Duodenal mucosa (tissue), 2 donors: ENCODE data around the gene DSCAML1.

Source experiments
- H3K27ac ChIP-seq: one replicate; pipeline ENCODE4 v1.7.0; 2013; ENCODE audit warnings: low read depth, low read length
- H3K27me3 ChIP-seq, 2 donors: one replicate each; pipeline ENCODE4 v1.7.0; 2013; ENCODE audit warnings: low read length in 2 of 2, control low read depth in 1 of 2; ENCODE audit not compliant: insufficient read depth in 2 of 2, control insufficient read depth in 1 of 2
- H3K36me3 ChIP-seq, 2 donors: one replicate each; pipeline ENCODE4 v1.7.0; 2013; ENCODE audit warnings: low read length in 2 of 2, control low read depth in 1 of 2; ENCODE audit not compliant: insufficient read depth in 2 of 2, control insufficient read depth in 1 of 2
- H3K4me1 ChIP-seq, 2 donors: one replicate each; pipeline ENCODE4 v1.7.0; 2013; ENCODE audit warnings: low read length in 2 of 2, control low read depth in 1 of 2; ENCODE audit not compliant: insufficient read depth in 2 of 2, control insufficient read depth in 1 of 2
- H3K4me3 ChIP-seq, 2 donors: one replicate each; pipeline ENCODE4 v1.7.0; 2013; ENCODE audit warnings: low read length in 2 of 2, low read depth in 1 of 2
- H3K9ac ChIP-seq, 2 donors: one replicate each; pipeline ENCODE4 v1.7.0; 2013; ENCODE audit warnings: low read length in 2 of 2, low read depth in 1 of 2
- H3K9me3 ChIP-seq, 2 donors: one replicate each; pipeline ENCODE4 v1.7.0; 2013; ENCODE audit warnings: low read length in 2 of 2, control low read depth in 1 of 2; ENCODE audit not compliant: control insufficient read depth in 1 of 2

Gene DSCAML1

DNA sequence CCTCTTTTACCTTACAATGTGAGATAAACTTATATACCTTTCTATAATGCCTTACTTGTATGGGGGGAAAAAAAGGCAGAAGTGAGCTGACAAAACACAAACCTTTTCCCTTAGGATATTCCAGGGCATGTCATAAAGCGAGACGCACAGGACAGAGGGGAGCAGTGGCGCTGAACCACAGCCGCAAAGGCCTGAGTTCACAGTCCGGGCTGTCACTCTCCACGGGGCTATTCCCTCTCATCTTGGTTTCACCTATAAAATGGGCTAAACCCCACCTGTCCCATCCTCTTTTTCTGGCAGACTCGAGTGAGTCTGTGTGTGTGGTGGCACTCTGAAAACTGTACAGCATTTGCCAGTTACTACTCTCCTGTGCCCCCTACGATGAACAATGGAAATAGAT lies 41.9 kb upstream of the DSCAML1 start:
- no peaks in the 10 kb centered on the region for H3K9me3 ChIP-seq
- no peaks in the 10 kb centered on the region for H3K36me3 ChIP-seq
- H3K9ac ChIP-seq, result no peak overlapping the region
- H3K27ac ChIP-seq, result no peak overlapping the region
- peaks cover 0 to 3% of the 10 kb centered on the region in 2 donors for H3K27me3 ChIP-seq
- no peak overlapping the region for H3K4me3 ChIP-seq
- peaks cover 12 to 28% of the 10 kb centered on the region in 2 donors for H3K4me1 ChIP-seq

GRCh38 chr11:117837791-117838190 lies 40.8 kb upstream of the DSCAML1 start:
- no peak overlapping the region for H3K4me3 ChIP-seq
- no peak overlapping the region for H3K27ac ChIP-seq
- H3K36me3 ChIP-seq, result no peaks in the 10 kb centered on the region
- peaks cover 0 to 3% of the 10 kb centered on the region in 2 donors for H3K27me3 ChIP-seq
- H3K4me1 ChIP-seq, result peaks cover 21 to 31% of the 10 kb centered on the region in 2 donors
- H3K9ac ChIP-seq, result no peak overlapping the region
- no peaks in the 10 kb centered on the region for H3K9me3 ChIP-seq

DNA sequence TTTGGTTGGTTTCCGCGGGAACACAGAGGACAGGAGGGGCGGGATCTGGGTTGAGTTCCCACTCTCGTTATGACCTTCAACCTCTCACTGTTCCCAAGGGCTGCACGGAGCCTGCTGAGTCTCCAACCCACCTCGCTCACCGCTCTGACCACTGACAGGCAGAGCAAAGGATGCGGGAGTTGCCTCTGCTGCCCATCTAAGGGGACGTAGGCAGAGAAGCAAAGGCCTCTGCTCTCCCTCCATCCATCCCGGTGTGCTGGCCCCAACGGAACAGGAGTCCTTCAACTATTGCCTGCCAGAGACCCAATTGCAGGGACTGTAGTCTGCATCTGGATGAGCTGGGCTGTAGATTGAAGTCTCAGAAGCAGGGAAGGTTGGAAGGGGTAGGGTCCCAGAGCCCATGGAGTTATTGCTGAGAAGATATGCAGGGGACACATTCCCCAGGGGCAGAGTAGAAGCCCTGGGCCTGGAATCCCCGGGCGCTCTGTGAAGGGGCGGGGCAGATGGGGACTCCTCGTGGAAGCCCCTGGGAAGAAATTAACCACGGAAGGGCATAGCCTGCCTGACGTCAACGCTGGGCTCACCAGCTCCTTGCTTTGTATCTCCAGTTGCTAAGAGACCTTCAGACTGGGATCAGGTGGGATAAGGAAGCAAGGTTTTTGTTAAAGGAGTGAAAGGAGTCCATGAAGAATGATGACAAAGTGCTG lies 40.2 kb upstream of the DSCAML1 start:
- H3K27me3 ChIP-seq, result peaks cover 0 to 3% of the 10 kb centered on the region in 2 donors
- peaks cover 27 to 31% of the 10 kb centered on the region in 2 donors for H3K4me1 ChIP-seq
- no peaks in the 10 kb centered on the region for H3K36me3 ChIP-seq
- H3K9me3 ChIP-seq, result no peaks in the 10 kb centered on the region
- H3K9ac ChIP-seq, result peak overlapping the region in 1 of 2 donors; percentile 27
- no peak overlapping the region for H3K4me3 ChIP-seq
- no peak overlapping the region for H3K27ac ChIP-seq

- Histone ChIP-seq H3K36me3 (no peaks in the 10 kb centered on the region), H3K9me3 (no peaks in the 10 kb centered on the region), H3K27ac (no peak overlapping the region), H3K4me3 (no peak overlapping the region), H3K4me1 (peaks cover 27 to 31% of the 10 kb centered on the region in 2 donors), H3K27me3 (peaks cover 0 to 3% of the 10 kb centered on the region in 2 donors), H3K9ac (no peak overlapping the region)
Measured at GRCh38 chr11:117836077-117836960, 39.3 kb upstream of the DSCAML1 start.

DNA sequence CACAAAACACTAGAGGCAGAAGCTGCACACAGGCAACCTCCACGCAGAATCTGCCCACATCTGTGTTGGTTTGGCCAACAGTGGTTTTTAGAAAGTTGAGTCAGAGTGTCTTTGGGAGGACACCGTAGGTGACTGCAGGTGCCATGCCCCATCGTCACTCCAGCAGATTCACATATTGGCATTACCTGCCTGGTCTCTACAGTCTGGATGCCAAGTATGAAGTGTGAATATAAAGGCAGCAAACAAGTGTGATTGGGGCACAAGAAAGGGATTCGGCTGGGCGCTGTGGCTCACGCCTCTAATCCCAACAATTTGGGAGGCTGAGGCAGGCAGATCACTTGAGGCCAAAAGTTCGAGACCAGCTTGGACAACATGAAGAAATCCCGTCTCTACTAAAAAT lies 38.6 kb upstream of the DSCAML1 start:
- no peak overlapping the region for H3K27ac ChIP-seq
- H3K9me3 ChIP-seq, result no peaks in the 10 kb centered on the region
- peaks cover 27 to 31% of the 10 kb centered on the region in 2 donors for H3K4me1 ChIP-seq
- H3K27me3 ChIP-seq, result peaks cover 0 to 3% of the 10 kb centered on the region in 2 donors
- no peaks in the 10 kb centered on the region for H3K36me3 ChIP-seq
- H3K4me3 ChIP-seq, result no peak overlapping the region
- H3K9ac ChIP-seq, result no peak overlapping the region

GRCh38 chr11:117834838-117835443 lies 37.9 kb upstream of the DSCAML1 start:
- Histone ChIP-seq H3K36me3 (no peaks in the 10 kb centered on the region), H3K9ac (no peak overlapping the region), H3K9me3 (no peaks in the 10 kb centered on the region), H3K4me1 (peaks cover 27 to 31% of the 10 kb centered on the region in 2 donors), H3K27ac (no peak overlapping the region), H3K4me3 (no peak overlapping the region), H3K27me3 (peaks cover 0 to 1% of the 10 kb centered on the region in 2 donors)

GRCh38 chr11:117834068-117834810 lies 37.2 kb upstream of the DSCAML1 start:
- Histone ChIP-seq H3K27ac (peak overlapping the region; percentile 64), H3K9ac (peak overlapping the region in 1 of 2 donors; percentile 40)

DNA sequence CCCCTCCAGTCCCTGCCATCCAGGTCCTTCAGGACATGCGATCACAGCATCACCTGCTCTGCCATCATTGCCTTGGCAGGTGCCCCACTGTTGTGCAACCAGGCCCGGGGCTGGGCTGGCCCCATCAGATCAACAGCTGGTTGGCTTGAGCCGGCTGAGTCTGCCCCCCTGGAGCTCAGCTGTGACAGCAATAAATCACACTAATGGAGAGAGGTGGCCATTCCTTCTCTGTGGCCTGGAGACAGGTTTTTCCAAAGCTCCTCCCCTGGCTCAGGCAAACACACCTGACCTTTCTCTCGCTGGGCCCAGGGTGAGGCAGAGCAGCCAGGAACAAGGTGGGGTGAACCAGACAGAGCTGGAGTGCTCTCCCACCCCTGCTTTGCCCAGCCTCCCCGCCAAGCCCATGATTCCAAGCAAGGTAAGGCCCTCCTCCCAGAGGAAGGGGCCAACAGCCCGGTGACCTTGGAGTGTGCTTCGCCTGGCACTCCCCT lies 36.4 kb upstream of the DSCAML1 start:
- H3K9ac ChIP-seq, result peak overlapping the region in 1 of 2 donors; percentile 40
- no peak overlapping the region for H3K4me3 ChIP-seq
- peaks cover 27 to 36% of the 10 kb centered on the region in 2 donors for H3K4me1 ChIP-seq
- no peaks in the 10 kb centered on the region for H3K9me3 ChIP-seq
- peak overlapping the region; percentile 64 for H3K27ac ChIP-seq
- H3K36me3 ChIP-seq, result no peaks in the 10 kb centered on the region
- H3K27me3 ChIP-seq, result no peaks in the 10 kb centered on the region

More at GRCh38 chr11:117834068-117834810, 37.2 kb upstream of the DSCAML1 start:
- no peaks in the 10 kb centered on the region for H3K27me3 ChIP-seq
- no peak overlapping the region for H3K4me3 ChIP-seq
- H3K4me1 ChIP-seq, result peaks cover 28% of the 10 kb centered on the region in 2 donors
- H3K36me3 ChIP-seq, result no peaks in the 10 kb centered on the region
- no peaks in the 10 kb centered on the region for H3K9me3 ChIP-seq

GRCh38 chr11:117832511-117832910 lies 35.5 kb upstream of the DSCAML1 start:
- Histone ChIP-seq H3K4me1 (peaks cover 26 to 32% of the 10 kb centered on the region in 2 donors), H3K9me3 (no peaks in the 10 kb centered on the region), H3K9ac (peak overlapping the region in 1 of 2 donors; percentile 5), H3K36me3 (no peaks in the 10 kb centered on the region), H3K27me3 (no peaks in the 10 kb centered on the region), H3K4me3 (no peak overlapping the region), H3K27ac (peak overlapping the region; percentile 30)
